ENCODE measurements around the gene TRIM31. TPM values are rescaled to one million over a fixed set of nuclear protein-coding genes. Genes with fewer than 3 reads are reported as not detected.

The TRIM31 gene
- total RNA-seq, 1 experiment from 2014 or later = 0.13 TPM

- peaks cover 8% of the 10 kb centered on the region for H3K4me1 Mint-ChIP-seq
- H3K27me3 Mint-ChIP-seq (ENCODE audit: low read depth) = peaks cover 56% of the 10 kb centered on the region
- ATAC-seq (no peak), DNase-seq (ENCODE audit: low spot score) (no peak)
- ChIA-PET POLR2A (no interaction called here), CTCF (interaction anchor here (1.0 kb wide), 1 partner anchor 33 kb away, joined by 5 read pairs; no protein-coding TSS in a partner anchor)
- TF ChIP-seq JAZF1 (CRISPR knock-in tag; IDR thresholded peaks at IDR 0.05) (no peak), AFF4 (CRISPR knock-in tag; IDR thresholded peaks at IDR 0.05; ENCODE audit: borderline replicate concordance) (no peak), ZNF219 (CRISPR knock-in tag; IDR thresholded peaks at IDR 0.05; ENCODE audit: borderline replicate concordance) (no peak), PREB (CRISPR knock-in tag; IDR thresholded peaks at IDR 0.05; ENCODE audit: borderline replicate concordance) (no peak), E2F5 (CRISPR knock-in tag; IDR thresholded peaks at IDR 0.05) (no peak), SOX15 (CRISPR knock-in tag; IDR thresholded peaks at IDR 0.05) (no peak), TCF7 (CRISPR knock-in tag; IDR thresholded peaks at IDR 0.05; ENCODE audit: low read depth) (no peak), CBFB (CRISPR knock-in tag; IDR thresholded peaks at IDR 0.05; ENCODE audit: low read depth) (no peak), ZNF532 (CRISPR knock-in tag; IDR thresholded peaks at IDR 0.05; ENCODE audit: borderline replicate concordance) (no peak)
- TF ChIP-seq, protein P1, sequence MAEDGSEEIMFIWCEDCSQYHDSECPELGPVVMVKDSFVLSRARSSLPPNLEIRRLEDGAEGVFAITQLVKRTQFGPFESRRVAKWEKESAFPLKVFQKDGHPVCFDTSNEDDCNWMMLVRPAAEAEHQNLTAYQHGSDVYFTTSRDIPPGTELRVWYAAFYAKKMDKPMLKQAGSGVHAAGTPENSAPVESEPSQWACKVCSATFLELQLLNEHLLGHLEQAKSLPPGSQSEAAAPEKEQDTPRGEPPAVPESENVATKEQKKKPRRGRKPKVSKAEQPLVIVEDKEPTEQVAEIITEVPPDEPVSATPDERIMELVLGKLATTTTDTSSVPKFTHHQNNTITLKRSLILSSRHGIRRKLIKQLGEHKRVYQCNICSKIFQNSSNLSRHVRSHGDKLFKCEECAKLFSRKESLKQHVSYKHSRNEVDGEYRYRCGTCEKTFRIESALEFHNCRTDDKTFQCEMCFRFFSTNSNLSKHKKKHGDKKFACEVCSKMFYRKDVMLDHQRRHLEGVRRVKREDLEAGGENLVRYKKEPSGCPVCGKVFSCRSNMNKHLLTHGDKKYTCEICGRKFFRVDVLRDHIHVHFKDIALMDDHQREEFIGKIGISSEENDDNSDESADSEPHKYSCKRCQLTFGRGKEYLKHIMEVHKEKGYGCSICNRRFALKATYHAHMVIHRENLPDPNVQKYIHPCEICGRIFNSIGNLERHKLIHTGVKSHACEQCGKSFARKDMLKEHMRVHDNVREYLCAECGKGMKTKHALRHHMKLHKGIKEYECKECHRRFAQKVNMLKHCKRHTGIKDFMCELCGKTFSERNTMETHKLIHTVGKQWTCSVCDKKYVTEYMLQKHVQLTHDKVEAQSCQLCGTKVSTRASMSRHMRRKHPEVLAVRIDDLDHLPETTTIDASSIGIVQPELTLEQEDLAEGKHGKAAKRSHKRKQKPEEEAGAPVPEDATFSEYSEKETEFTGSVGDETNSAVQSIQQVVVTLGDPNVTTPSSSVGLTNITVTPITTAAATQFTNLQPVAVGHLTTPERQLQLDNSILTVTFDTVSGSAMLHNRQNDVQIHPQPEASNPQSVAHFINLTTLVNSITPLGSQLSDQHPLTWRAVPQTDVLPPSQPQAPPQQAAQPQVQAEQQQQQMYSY (CRISPR knock-in tag; IDR thresholded peaks at IDR 0.05) = no peak
- TF ChIP-seq, protein P2, sequence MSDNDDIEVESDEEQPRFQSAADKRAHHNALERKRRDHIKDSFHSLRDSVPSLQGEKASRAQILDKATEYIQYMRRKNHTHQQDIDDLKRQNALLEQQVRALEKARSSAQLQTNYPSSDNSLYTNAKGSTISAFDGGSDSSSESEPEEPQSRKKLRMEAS (CRISPR knock-in tag; IDR thresholded peaks at IDR 0.05) = no peak
- TF ChIP-seq, protein P3, sequence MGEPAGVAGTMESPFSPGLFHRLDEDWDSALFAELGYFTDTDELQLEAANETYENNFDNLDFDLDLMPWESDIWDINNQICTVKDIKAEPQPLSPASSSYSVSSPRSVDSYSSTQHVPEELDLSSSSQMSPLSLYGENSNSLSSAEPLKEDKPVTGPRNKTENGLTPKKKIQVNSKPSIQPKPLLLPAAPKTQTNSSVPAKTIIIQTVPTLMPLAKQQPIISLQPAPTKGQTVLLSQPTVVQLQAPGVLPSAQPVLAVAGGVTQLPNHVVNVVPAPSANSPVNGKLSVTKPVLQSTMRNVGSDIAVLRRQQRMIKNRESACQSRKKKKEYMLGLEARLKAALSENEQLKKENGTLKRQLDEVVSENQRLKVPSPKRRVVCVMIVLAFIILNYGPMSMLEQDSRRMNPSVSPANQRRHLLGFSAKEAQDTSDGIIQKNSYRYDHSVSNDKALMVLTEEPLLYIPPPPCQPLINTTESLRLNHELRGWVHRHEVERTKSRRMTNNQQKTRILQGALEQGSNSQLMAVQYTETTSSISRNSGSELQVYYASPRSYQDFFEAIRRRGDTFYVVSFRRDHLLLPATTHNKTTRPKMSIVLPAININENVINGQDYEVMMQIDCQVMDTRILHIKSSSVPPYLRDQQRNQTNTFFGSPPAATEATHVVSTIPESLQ (CRISPR knock-in tag; IDR thresholded peaks at IDR 0.05) = no peak
- H3K9me3 Mint-ChIP-seq = no peaks in the 10 kb centered on the region
- H3K36me3 Mint-ChIP-seq = no peaks in the 10 kb centered on the region
- no peak overlapping the region for H3K4me3 Mint-ChIP-seq
- H3K27ac Mint-ChIP-seq = no peak overlapping the region
These were observed 22.3 kb upstream of the TRIM31 start for GRCh38 chr6:30135147-30135546.
